MG63 (cell line): ENCODE data around the gene FAM161A. TPM values are rescaled to one million over a fixed set of nuclear protein-coding genes. Genes with fewer than 3 reads are reported as not detected.
A peak's percentile ranks its signal among the peaks of the same experiment; 100 is the strongest.
"Not testable (repeated sequence)": the region's sequence is repeated elsewhere in the genome, so short reads cannot be mapped to it uniquely, and the experiment has no call there.

ENCODE experiments used
- DNase-seq: peaks from one replicate; pipeline ENCODE4 v3.0.0-alpha.2; 2020
- H3K27me3 ChIP-seq: fragments of 250-450 bp; sonication (Bioruptor Pico); 2 replicates; pipeline ENCODE4 v1.5.1; 2020; ENCODE audit warnings: mild to moderate bottlenecking, moderate library complexity
- H3K36me3 ChIP-seq: fragments of 250-450 bp; sonication (Bioruptor Pico); 2 replicates; pipeline ENCODE4 v1.5.1; 2020; ENCODE audit warnings: mild to moderate bottlenecking, moderate library complexity
- H3K4me3 ChIP-seq: fragments of 250-450 bp; sonication (Bioruptor Pico); 2 replicates; pipeline ENCODE4 v1.5.1; 2020; ENCODE audit warnings: mild to moderate bottlenecking, moderate library complexity
- H3K9me3 ChIP-seq: fragments of 250-450 bp; sonication (Bioruptor Pico); 2 replicates; pipeline ENCODE4 v1.5.1; 2020; ENCODE audit warnings: mild to moderate bottlenecking, moderate library complexity
- total RNA-seq: library from RNA; depleted of rRNA; stranded (reverse); fragments of >200 nt; shearing (Covaris generic); gene quantifications from 2 replicates; pipeline ENCODE4 v1.2.3, GENCODE V29; 2014; ENCODE audit warnings: low replicate concordance

Gene FAM161A
- total RNA-seq, 1 experiment from 2014 or later = 0.89 TPM

DNA sequence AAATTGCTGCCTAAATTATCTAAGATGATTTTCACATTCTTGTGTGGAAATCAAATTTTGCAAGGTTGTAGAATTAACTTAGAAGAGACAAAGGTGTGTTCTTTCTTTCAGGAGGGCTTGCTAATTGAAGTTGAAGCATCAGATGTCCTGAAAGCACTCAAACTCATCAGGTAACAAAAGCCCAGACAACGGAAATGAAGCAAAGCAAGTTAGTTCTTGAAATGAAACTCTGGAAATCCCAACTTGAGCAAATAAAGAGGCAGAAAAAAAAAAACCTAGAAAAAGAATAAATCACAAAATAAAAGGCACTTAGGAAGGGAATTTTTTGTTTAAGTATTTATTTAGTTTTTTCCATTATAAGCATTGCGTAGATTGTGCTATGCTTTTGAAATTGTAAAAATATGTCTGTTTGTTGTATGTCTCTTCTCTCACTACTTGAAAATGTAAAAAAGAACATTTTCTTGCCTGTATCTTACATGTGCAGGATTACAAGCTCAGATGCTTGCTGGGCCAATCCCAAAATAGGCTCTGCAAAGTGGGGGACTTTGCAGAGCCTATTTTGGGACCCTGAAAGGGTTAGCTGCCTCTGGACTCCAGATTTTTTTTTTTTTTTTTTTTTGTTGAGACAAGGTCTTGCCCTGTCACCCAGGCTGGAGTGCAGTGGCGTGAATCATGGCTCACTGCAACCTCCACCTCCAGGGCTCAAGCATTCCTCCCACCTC, 46.7 kb downstream of the FAM161A start:
- Histone ChIP-seq H3K27me3 (no peaks in the 10 kb centered on the region), H3K9me3 (no peaks in the 10 kb centered on the region), H3K36me3 (no peaks in the 10 kb centered on the region), H3K4me3 (no peak overlapping the region)
- no peak for DNase-seq

DNA sequence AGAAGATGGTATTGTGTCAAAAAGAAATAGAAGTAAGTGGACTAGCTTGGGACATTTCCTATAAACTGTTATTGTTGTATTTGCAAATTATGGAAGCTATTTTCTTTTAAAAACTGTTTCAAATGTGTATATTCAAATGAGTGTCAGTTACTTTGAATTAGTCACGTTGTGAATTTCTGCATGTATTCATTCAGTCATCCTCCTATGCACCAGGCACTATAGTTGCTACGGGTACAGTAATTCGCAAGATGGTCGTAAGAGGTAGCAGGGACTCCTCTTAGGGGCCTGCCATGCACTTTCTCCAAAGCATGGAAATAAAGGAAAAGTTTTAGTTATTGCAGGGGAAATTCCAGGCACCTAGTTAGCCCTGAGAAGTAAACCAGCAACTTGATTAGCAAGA, 51.3 kb downstream of the FAM161A start:
- DNase-seq = no peak
- Histone ChIP-seq H3K9me3 (no peaks in the 10 kb centered on the region), H3K27me3 (no peaks in the 10 kb centered on the region), H3K4me3 (no peak overlapping the region), H3K36me3 (no peaks in the 10 kb centered on the region)

DNA sequence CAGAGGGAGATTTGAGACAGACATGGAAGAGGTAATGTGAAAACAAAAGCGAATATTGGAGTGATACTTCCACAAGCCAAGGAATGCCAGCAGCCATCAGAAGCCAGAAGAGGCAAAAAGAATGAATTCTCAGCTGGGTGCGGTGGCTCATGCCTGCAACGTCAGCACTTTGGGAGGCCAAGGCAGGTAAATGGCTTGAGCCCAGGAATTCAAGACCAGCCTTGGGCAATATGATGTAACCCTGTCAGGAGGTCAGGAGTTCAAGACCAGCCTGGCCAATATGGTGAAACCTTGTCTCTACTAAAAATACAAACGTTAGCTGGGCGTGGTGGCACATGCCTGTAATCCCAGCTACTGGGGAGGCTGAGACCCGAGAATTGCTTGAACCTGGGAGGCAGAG, 54.8 kb downstream of the FAM161A start:
- H3K4me3 ChIP-seq = no peak overlapping the region
- H3K9me3 ChIP-seq = no peaks in the 10 kb centered on the region
- no peaks in the 10 kb centered on the region for H3K36me3 ChIP-seq
- DNase-seq = no peak
- no peaks in the 10 kb centered on the region for H3K27me3 ChIP-seq

DNA sequence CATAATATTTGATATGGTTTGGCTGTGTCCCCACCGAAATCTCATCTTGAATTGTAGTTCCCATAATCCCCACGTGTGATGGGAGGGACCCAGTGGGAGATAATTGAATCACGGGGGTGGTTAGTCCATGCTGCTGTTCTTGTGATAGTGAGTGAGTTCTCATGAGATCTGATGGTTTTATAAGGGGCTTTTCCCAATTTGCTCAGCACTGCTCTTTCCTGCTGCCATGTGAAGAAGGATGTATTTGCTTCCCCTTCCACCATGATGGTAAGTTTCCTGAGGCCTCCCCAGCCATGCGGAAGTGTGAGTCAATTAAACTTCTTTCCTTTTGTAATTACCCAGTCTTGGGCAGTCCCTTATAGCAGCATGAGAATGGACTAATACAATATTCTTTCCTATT, 56.4 kb downstream of the FAM161A start:
- H3K36me3 ChIP-seq, H3K9me3 ChIP-seq, H3K27me3 ChIP-seq, H3K4me3 ChIP-seq, DNase-seq: not testable (repeated sequence)

DNA sequence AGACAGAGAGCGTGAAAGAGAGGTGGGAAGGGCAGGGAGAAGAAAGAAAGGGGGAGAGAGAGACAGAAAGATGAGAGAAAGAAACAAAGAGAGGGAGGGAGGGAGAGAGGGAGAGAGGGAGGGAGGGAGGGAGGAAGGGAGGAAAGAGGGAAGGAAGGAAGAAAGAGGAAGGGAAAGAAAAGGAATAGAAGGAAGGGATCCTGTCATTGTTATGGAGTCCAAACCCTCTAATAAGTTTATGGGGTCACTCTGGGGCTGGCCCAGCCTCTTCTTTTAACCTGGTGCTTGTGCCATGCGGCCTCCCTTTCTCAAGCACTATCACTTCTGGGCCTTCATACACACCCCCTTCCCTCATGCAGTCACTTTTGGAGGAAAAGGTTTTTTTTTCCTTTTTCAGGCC, 58.5 kb downstream of the FAM161A start:
- DNase-seq = no peak
- Histone ChIP-seq H3K36me3 (no peaks in the 10 kb centered on the region), H3K4me3 (no peak overlapping the region), H3K9me3 (no peaks in the 10 kb centered on the region), H3K27me3 (no peaks in the 10 kb centered on the region)

DNA sequence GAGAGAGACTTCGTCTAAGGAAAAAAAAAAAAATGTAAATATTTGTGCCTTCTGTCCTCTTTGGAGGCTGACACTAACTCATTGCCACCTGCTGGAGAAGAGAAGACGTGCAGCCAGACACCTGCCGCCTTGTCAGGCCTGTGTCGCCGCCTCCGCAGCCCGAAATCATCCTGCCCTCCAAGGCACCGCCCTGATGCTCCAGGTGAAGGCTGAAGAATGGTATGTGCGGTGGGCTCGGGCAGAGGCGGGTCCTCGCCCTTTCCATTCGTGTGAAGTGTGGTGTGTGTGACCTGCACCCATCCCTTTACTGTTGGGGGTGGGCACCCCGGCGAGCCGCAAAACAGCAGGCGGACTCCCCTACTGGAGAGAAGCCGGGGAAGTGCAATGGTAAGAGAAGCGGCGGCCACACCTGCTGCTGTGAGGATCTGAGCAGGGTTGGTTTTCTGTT, 60.4 kb downstream of the FAM161A start:
- DNase-seq = peak; percentile 31
- Histone ChIP-seq H3K9me3 (no peaks in the 10 kb centered on the region), H3K36me3 (no peaks in the 10 kb centered on the region), H3K27me3 (no peaks in the 10 kb centered on the region), H3K4me3 (no peak overlapping the region)

DNA sequence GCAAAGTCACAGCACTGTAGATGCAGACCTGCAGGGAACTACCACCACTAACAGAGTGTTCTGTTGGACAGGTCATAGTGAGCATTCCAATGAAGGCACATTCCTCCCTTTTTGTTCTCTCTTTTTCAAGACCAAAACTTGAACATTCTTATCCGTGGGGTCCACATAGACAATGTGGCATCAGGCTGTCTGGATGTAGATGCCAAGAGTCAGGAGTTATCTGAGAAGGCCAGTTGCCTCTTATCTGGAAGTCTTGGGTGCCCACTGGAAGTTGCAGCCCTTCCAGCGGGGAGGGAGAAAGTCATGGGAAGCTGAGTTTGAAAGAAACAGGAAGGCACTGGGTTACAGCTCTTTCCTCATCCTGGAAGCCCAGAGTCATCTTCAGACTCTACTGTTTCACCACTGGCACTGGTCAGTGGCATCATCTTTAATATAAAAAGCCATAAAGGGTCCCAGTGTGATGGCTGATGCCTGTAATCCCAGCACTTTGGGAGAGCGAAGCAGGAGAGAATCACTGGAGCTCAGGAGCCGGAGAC, 61.4 kb downstream of the FAM161A start:
- DNase-seq = no peak
- Histone ChIP-seq H3K4me3 (no peak overlapping the region), H3K36me3 (no peaks in the 10 kb centered on the region), H3K27me3 (0 out of 2 replicates have a peak, but pooled peaks cover 3% of the 10 kb centered on the region), H3K9me3 (no peaks in the 10 kb centered on the region)

DNA sequence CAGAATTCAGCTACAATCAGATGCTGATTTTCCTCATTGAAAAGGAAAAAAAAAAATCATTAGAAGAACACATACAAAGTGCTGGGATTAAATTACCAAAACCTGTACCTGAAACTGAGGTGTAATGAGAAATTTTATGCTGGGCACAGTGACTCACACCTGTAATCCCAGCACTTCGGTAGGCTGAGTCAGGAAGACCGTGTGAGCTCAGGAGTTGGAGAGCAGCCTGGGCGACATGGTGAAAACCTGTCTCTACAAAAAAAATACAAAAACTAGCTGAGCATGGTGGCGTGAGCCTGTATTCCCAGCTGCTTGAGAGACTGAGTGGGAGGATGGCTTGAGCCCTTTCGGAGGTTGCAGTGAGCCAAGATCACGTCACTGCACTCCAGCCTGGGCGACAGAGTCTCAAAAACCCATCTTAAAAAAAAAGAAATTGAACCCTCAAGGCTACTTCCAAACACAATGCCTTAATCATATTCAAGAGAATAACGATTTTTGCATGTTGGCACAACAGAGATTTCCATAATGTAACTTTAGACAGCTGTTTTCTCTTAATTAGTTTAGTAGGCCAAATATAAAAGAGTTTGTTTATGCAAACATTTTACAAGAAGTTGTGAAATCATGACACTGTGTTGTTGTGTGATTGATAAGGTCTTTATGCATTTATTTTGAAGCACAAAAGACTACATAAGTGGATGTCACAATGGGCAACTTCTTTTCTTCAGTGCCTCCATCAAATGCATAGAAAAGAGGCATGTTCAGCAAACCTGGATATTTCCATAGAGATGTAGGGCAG, 63.9 kb downstream of the FAM161A start:
- H3K9me3 ChIP-seq = no peaks in the 10 kb centered on the region
- H3K36me3 ChIP-seq = no peaks in the 10 kb centered on the region
- 0 out of 2 replicates have a peak, but pooled peaks cover 3% of the 10 kb centered on the region for H3K27me3 ChIP-seq
- DNase-seq = no peak
- no peak overlapping the region for H3K4me3 ChIP-seq

DNA sequence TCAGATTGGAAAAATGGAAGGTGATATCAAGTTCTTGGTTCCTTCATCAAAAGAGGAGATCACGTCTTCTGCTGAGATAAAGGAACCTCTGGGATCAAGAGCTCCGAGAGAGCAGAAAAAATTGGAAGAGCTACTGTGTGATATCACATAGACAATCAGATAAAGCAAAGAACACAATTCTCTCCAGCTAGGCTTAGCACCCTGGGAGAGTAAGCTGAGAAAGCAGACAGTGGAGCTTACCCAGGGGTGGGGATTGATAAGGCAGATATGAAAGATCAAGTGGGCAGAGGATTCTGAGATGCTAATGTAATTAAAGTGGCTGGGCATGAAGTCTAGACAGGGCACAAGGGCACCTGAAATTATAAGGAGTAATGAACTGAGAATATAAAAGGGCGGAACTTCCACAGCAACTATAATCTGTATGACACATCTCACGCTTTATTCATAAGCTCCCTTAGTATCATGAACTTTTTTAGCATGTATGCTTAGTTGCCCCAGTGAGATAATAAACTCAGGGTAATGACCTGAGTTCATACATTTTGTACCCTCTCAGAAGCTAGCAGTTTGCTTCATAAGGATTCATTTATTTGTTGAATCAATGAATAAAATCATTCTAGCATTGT, 65.8 kb downstream of the FAM161A start:
- Histone ChIP-seq H3K4me3 (no peak overlapping the region), H3K27me3 (0 out of 2 replicates have a peak, but pooled peaks cover 3% of the 10 kb centered on the region), H3K36me3 (no peaks in the 10 kb centered on the region), H3K9me3 (no peaks in the 10 kb centered on the region)
- no peak for DNase-seq

DNA sequence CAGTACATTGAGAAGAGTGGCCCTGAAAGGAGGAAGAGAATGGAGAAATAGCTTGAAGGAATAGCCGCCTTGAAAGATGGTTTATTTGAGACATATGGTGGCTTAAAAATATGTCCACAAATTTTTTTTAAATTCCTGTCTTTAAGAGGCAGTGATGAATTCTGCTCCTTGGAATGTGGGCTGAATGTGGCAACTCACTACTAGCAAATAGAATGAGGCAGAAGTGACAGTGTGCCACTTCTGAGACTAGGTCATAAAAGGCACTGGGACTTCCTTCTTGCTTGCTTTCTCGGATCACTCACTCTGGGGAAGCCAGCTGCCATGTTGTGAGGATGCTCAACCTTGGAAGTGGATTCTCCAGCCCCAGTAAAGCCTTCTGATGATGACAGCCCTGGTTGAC, 67.0 kb downstream of the FAM161A start:
- no peak overlapping the region for H3K4me3 ChIP-seq
- 0 out of 2 replicates have a peak, but pooled peaks cover 3% of the 10 kb centered on the region for H3K27me3 ChIP-seq
- H3K36me3 ChIP-seq = no peaks in the 10 kb centered on the region
- no peak for DNase-seq
- H3K9me3 ChIP-seq = no peaks in the 10 kb centered on the region

DNA sequence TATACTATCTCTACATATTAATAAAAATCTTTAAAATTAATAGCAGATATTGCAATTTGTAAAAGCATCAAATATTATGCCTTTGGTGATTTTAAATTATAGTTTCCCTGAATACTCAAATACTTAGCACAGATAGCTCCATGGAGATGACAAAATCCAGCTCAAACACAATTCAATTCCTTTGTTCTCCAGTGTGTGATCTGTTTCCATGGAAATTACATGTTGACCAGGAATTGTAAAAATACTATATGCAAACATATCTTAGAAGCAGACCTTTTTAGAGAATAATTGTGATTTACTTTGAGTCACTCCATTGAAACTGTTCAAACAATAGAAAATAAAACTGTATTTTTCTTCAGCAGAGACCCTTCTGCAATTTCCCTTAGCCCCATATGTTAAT, 68.3 kb downstream of the FAM161A start:
- 0 out of 2 replicates have a peak, but pooled peaks cover 3% of the 10 kb centered on the region for H3K27me3 ChIP-seq
- peaks cover 3% of the 10 kb centered on the region for H3K9me3 ChIP-seq
- H3K36me3 ChIP-seq = no peaks in the 10 kb centered on the region
- H3K4me3 ChIP-seq = no peak overlapping the region
- no peak for DNase-seq

DNA sequence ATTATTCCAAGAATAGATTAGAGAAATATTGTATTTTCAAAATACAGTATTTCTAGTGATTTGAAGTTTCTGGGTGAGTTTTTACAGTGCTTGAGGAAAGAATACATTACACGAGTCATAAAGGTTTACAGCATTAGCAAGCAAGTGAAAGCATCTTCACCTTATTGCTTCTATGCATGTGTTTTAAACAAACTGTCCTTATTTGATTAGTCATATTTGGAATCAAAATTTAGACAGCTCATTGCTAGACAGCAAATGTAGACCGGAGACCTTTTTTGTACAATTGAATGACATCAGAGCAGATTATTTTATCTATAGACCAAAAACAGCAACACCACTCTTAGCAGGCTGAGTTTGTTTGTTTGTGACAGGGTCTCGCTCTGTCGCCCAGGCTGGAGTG, 69.2 kb downstream of the FAM161A start:
- Histone ChIP-seq H3K27me3 (0 out of 2 replicates have a peak, but pooled peaks cover 3% of the 10 kb centered on the region), H3K36me3 (no peaks in the 10 kb centered on the region), H3K4me3 (no peak overlapping the region), H3K9me3 (peaks cover 4% of the 10 kb centered on the region)
- no peak for DNase-seq

DNA sequence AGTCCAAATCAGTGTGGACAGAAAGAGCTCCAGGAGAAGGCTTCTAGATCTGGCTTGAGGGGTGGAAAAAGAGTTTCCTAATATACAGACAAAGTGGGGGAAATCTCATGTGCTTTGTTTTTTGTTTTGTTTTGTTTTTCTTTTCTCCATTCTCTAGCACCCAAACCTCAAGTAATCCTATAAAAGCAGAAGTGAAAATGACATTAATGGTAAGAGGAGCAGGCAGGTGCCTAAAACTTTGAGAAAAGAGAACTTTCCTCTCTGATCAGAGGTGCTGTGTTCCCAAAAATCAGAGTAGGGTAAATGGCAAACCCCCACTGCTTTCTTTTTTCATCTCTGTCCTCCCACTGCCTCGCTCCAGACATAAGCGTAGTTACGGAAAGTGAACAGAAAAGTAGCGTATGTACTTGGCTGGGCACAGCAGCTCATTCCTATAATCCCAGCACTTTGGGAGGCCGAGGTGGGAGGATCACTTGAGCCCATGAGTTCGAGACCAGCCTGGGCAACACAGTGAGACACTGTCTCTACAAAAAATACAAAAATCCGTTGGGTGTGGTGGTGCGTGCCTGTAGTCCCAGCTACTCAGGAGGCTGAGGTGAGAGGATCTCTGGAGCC, 77.8 kb downstream of the FAM161A start:
- Histone ChIP-seq H3K9me3 (peaks cover 4% of the 10 kb centered on the region), H3K27me3 (no peaks in the 10 kb centered on the region), H3K4me3 (no peak overlapping the region), H3K36me3 (no peaks in the 10 kb centered on the region)
- no peak for DNase-seq
